Glutamatergic neuron (in vitro differentiated cells): ENCODE data around the gene NSD1. TPM values are rescaled to one million over a fixed set of nuclear protein-coding genes. Genes with fewer than 3 reads are reported as not detected.

Source experiments
- DNase-seq: peaks from one replicate; pipeline ENCODE4 v3.0.0; 2022
- H3K27ac Mint-ChIP-seq: one replicate; pipeline ENCODE4 v1.8.0; 2020; ENCODE audit warnings: mild to moderate bottlenecking, mixed read lengths, inconsistent platforms; ENCODE audit not compliant: unreplicated experiment
- H3K27me3 Mint-ChIP-seq: one replicate; pipeline ENCODE4 v1.8.0; 2020; ENCODE audit warnings: mild to moderate bottlenecking, moderate library complexity, mixed read lengths, inconsistent platforms; ENCODE audit not compliant: unreplicated experiment
- H3K36me3 Mint-ChIP-seq: one replicate; pipeline ENCODE4 v1.8.0; 2020; ENCODE audit warnings: mild to moderate bottlenecking, mixed read lengths, inconsistent platforms; ENCODE audit not compliant: unreplicated experiment
- H3K4me1 Mint-ChIP-seq: one replicate; pipeline ENCODE4 v1.8.0; 2020; ENCODE audit warnings: mild to moderate bottlenecking, low read depth, mixed read lengths, inconsistent platforms; ENCODE audit not compliant: unreplicated experiment
- H3K4me3 Mint-ChIP-seq: one replicate; pipeline ENCODE4 v1.8.0; 2020; ENCODE audit warnings: mild to moderate bottlenecking, mixed read lengths, inconsistent platforms; ENCODE audit not compliant: unreplicated experiment
- H3K9me3 Mint-ChIP-seq: one replicate; pipeline ENCODE4 v1.8.0; 2020; ENCODE audit warnings: mild to moderate bottlenecking, moderate library complexity, mixed read lengths, inconsistent platforms; ENCODE audit not compliant: unreplicated experiment
- CTCF ChIP-seq: fragments of 200-600 bp; sonication (generic); IDR thresholded peaks from one replicate; pipeline ENCODE4 v1.5.0; 2021; ENCODE audit not compliant: partially characterized antibody, unreplicated experiment
- total RNA-seq: library from RNA; stranded (reverse); fragmentation: NEBNext Ultra II Directional; extraction: Animal tissue kit (Norgen Biotek cat#: 25700); gene quantifications from one replicate; pipeline ENCODE4 v1.2.1, GENCODE V29; 2021; ENCODE audit not compliant: unreplicated experiment

The NSD1 gene
- total RNA-seq, 1 donor from 2014 or later = 151 TPM

DNA sequence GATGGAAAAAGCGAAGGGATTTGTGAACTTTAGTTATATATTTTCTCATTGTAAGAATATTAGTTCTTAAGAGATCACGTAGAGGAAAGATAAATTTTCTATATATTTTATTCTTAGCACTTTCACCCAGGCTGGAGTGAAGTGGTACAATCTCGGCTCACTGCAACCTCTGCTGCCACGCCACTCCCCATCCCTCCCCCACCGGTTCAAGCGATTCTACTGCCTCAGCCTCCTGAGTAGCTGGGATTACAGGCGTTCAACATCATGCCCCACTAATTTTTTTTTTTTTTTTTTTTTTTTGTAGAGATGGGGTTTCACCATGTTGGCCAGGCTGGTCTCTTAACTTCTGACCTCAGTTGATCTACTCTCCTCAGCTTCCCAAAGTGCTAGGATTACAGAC is 127.4 kb downstream of the NSD1 start:
- DNase-seq = no peak
- Mint-ChIP-seq H3K27me3 (peaks cover 4% of the 10 kb centered on the region), H3K36me3 (no peaks in the 10 kb centered on the region), H3K4me3 (no peak overlapping the region), H3K4me1 (no peaks in the 10 kb centered on the region), H3K27ac (no peak overlapping the region), H3K9me3 (peaks cover 1% of the 10 kb centered on the region)
- TF ChIP-seq CTCF = no peak

DNA sequence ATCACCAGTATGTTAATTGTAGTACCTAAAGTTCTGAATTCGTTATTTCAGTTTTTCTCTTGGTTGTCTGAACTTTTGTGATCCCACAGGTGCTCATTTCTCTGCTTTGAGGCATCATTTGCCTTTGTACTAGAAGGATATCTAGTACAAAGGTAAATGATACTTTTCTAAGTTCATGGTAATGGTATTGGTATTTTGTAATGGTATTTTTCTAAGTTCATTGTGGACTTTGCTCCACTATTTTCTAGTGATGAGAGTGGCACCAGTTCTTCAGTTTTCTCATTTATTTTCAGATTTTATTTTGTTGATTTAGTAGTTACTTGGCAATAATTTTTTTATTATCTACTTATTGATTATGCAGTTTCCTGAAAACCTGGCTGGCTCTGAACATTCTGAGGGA is 127.9 kb downstream of the NSD1 start:
- no peaks in the 10 kb centered on the region for H3K4me1 Mint-ChIP-seq
- DNase-seq = no peak
- no peak overlapping the region for H3K4me3 Mint-ChIP-seq
- peaks cover 5% of the 10 kb centered on the region for H3K27me3 Mint-ChIP-seq
- H3K27ac Mint-ChIP-seq = no peak overlapping the region
- no peaks in the 10 kb centered on the region for H3K36me3 Mint-ChIP-seq
- TF ChIP-seq CTCF = no peak
- H3K9me3 Mint-ChIP-seq = peaks cover 1% of the 10 kb centered on the region

DNA sequence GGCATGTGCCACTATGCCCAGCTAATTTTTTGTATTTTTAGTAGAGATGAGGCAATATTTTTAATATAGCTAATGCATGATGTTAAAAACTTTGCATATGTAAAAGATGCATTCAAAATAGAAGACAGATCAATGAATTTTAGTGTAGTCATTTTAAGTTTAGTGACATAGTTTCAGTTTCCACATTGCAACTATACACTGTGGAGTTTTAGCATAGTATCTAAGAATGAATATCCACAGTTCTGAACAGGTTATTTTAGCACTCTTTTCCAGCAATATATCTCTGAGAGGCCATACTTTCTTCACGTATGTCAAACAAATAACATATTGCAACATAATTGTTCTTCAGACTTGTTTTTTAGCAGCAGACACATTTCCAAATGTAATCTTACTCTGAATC is 130.6 kb downstream of the NSD1 start:
- Mint-ChIP-seq H3K4me3 (no peak overlapping the region), H3K9me3 (no peaks in the 10 kb centered on the region), H3K27ac (no peak overlapping the region), H3K36me3 (no peaks in the 10 kb centered on the region), H3K4me1 (no peaks in the 10 kb centered on the region), H3K27me3 (peaks cover 4% of the 10 kb centered on the region)
- DNase-seq = no peak
- no peak for TF ChIP-seq CTCF

GRCh38 chr5:177265395-177265794 is 131.8 kb downstream of the NSD1 start:
- no peaks in the 10 kb centered on the region for H3K36me3 Mint-ChIP-seq
- no peaks in the 10 kb centered on the region for H3K4me1 Mint-ChIP-seq

More at GRCh38 chr5:177265395-177265794, 131.8 kb downstream of the NSD1 start:
- Mint-ChIP-seq H3K27me3 (peaks cover 2% of the 10 kb centered on the region), H3K27ac (no peak overlapping the region), H3K4me3 (no peak overlapping the region), H3K9me3 (no peaks in the 10 kb centered on the region)
- no peak for TF ChIP-seq CTCF
- DNase-seq = no peak
